GM18511 (cell line): ENCODE data around the gene ARHGAP26.
"Not testable (repeated sequence)": the region's sequence is repeated elsewhere in the genome, so short reads cannot be mapped to it uniquely, and the experiment has no call there.

Experiments
- ATAC-seq: cut with Tn5 transposase; IDR thresholded peaks from one replicate; pipeline ENCODE4 v1.9.1; 2021; ENCODE audit warnings: mild to moderate bottlenecking, moderate library complexity; ENCODE audit not compliant: unreplicated experiment

Gene ARHGAP26

DNA sequence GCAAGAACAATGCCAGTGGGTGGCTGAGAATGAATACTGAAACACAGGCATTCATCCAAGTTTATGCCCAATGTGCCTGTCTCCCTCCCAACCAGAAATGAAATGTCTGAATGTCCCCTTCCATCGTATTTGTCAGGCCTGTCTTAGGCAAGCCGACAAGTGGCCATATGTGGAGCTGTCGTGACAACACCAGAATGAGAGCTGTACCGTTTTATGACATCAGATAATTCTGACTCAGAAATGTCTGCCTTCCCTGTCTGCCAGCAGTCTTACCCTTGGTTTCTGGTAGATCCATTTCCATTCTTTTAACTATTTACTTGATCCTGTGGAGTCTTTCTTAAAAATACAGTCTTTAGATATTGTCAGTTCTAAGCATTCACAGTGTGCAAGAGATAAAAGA is 421.5 kb downstream of the ARHGAP26 start:
- no peak for ATAC-seq

DNA sequence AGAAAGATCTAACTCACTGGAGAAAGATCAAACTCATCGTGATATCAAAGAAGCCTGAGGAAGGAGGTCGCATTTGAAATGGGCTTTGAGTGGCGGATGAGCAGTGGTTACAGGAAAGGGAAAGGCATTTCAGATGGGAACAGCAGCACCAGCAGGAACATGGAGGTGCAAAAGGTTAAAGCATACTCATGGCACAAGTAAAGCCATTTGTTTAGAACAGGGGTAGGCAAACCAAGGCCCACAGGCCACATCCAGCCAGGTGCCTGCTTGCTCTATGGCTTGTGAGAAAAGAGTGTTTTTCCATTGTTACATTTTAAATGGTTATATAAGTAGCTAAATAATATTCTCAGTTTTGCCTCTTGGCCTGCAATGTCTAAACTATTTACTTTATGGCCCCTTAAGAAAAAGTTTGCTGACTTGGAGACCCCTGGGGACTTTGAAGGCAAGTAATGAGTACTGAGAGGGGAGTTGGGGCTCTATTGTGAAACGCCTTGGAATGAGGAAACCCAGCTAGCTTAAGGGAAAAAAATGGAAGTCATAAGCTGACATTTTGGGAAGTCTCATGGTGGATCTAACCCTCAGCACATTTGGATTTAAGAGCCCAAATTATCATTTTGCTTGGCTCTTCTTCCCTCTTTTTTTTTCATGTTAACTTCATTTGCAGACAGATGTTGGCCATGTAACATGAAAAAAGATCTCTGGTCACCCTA is 422.2 kb downstream of the ARHGAP26 start:
- no peak for ATAC-seq

DNA sequence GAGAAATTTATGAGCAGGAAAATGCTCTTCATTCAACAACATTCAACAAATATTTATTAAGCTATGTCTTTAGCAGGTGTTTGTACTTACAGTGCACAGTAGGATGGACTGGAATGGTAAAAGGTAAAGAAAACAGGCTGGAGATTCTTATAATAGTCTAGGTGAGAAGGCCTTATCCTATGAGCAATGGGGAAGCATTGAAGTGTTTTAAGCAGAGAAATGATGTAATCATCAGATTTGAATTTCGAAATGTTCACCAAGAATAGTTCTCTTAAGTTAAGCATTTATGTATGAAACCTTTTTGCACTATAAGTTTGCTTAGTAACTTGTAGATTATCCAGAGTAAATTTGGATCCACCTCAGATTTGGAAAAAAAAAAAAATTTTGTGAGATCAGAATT is 424.0 kb downstream of the ARHGAP26 start:
- no peak for ATAC-seq

DNA sequence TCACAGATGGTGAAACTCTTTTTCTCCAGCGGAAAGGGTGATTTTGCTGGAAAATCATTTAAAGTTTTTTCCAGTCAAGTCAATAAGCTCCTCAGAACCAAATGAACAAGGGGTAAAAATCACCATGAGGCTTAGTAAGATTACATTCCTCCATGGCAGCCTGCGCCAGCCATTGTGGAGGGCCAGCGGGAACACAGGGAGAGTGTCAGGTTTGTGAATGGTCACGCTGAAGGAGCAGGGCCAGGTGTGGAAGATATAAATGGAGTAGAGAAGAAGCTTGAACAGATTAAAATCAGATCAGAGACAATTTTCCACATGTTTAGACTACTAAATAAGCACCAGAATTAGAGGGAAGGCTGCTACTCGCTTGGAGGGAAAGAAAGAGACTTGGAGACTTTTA is 424.5 kb downstream of the ARHGAP26 start:
- ATAC-seq: no peak

DNA sequence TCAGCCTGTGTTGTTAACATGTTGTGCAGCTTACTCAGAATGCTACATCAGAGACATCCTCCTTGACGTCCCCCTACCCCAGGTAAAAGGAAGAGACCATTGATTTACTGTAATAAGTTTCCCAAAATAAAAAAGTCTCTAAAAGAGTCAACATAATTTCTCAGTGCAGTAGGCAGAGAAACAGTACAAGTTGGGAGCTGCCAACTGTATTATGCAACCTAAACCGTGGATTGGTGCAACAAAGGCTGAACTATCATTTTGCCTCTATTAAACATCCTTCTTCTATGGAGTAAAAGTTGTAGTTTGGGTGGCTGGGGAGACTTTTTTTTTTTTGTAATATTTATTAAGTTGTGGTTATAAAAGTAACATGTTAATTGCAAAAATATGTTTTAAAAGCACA is 425.3 kb downstream of the ARHGAP26 start:
- ATAC-seq: no peak

DNA sequence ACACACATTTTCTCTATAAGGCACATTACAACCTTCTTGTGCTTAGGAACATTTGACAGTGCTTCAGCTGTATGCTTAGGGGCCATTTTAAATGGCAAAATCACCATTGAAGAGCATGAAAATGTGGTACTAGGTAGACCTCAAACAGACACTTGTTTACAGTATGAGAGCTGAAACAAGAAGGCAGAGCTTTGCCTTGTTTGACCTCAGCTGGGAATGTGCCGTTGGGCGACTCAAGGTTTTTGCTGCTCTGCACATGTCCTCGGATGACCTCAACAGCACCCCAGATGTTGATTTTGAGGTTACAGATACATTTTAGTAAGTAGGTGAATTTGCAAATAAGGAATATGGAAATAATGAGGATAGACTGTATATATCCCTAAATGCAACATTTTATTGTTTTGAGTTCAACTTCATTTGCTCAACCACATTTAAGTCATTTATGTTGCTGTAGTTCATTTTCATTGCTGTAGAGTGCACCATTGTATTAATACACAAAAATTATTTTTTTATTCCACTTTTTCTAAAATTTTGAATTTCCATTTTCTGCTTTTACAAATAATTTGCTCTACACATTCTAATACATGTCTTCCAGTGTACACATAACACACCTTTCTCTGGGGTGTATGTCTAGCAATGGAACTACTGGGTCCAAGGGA is 426.6 kb downstream of the ARHGAP26 start:
- ATAC-seq: no peak

DNA sequence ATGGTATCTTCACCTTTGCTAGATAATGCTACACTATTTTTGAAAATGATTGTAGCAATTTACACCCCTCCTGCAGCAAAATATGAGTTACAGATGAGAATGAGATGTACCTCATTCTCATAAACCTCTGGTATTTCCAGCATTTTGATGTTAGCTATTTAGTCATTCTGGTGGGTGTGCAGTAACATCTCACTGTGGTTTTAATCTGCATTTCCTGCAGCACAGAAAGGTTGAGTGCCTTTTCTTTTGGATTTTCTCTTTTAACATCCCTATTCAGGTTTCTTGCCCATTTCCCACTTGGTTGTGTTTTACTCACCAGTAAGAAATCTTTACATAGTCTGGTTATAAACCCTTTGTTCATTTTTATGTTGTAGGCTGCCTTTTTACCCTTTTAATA is 427.1 kb downstream of the ARHGAP26 start:
- no peak for ATAC-seq

DNA sequence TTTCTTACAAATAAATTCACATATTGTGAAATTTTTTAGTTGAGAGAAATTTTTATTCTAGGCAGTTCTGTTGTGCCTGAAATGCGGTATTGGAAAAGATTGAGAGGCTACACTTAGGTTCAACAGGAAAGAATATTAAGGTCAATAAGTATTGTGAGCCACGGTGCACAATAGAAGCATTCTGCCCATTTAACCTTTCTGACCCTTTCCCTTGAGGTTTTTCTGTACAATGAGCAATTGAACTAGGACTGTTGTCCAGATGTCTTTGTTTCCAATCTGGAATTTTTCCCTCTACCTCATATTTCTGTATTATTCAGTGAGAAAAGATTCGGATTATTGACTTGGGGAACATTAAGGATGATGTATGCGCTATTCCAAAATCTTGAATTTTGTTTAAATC is 428.2 kb downstream of the ARHGAP26 start:
- no peak for ATAC-seq

DNA sequence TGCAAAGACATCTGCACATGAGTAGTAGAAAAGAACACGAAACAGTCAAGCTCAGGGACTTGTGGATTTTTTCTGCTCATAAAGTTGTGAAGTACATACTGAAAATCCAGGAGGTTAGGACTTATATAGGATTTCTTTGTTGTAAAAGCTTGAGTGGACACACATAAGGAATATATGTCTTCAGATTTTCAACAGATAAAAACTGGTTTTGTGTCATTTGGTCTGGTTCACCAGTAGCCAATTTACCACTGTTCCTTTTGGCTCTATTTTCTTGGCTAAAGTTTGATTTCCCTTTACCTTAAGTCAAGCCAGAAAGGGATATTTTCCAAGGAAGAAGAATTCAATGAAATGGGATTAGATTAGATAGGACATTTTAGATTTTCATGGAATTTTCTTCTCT is 429.0 kb downstream of the ARHGAP26 start:
- ATAC-seq: no peak

DNA sequence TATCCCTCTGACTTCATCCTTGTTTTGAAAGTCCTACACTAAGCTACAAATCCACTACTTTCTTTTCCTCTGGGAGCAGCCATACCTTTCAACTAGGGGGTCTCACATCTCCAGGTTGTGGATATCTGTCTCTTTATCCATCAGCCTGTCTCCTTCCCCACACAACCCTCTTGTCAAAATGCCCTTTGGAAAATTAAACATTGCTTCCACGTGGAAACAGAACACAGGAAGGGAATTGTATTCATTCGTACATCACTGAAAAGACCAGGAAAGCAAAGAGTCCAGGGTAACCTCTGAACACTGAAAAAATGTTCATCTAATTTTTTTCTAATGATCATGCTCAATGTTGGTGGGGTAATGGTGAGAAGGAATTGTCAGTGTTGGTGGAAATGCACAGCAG is 429.7 kb downstream of the ARHGAP26 start:
- ATAC-seq: no peak

DNA sequence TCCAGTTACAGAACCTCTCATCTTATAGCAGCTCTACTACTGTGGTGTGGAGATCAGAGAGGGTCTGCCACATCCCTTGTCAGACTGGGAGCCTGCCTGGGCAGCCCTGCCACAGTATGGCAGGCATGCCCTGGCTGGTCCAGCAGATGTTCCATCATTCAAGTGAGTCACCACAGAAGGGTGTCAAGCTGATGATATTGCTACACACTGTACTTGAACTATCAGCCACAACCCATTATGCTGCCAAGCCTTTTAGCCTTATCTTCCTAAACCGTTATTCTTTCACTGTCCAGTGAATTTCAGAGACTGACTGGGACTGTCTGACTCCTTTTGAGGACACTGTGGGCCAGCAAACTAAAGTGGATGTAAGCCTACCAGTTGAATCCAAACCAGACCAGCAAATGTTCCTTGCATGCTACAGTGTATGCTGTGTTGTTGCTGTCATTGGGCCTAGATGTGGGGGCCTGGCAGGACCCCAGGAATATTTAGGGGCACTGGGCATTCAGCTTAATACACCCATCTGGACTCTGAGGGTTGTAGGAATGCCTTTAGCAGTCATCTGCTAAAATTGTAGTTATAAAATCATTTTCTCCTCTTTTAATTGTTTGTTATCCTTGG is 430.7 kb downstream of the ARHGAP26 start:
- peak; percentile 67 for ATAC-seq

DNA sequence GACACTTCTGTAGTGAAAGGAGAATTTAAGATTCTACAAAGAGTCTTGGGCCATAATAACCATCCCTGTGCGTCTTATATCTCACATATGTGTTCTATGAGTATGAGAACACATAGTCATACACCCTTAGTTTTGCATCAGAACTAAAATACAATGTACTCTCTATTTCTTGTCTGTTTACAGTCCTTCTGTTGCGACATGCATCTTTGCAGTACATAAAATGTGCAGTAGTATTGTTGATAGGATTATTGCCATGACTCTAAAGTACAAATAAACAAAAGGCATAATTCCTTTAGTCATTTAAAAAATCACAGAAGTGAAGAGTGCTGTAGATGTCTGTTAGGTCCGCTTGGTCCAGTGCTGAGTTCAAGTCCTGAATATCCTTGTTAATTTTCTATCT is 431.4 kb downstream of the ARHGAP26 start:
- ATAC-seq: no peak

DNA sequence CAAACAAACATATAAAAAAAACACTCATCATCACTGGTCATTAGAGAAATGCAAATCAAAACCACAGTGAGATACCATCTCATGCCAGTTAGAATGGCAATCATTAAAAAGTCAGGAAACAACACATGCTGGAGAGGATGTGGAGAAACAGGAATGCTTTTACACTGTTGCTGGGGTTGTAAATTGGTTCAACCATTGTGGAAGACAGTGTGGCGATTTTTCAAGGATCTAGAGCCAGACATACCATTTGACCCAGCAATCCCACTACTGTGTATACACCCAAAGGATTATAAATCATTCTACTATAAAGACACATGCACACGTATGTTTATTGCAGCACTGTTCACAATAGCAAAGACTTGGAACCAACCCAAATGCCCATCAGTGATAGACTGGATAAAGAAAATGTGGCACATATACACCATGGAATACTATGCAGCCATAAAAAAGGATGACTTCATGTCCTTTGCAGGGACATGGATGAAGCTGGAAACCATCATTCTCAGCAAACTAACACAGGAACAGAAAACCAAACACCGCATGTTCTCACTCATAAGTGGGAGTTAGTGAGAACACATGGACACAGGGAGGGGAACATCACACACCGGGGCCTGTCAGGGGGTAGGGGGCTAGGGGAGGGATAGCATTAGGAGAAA is 433.3 kb downstream of the ARHGAP26 start:
- not testable (repeated sequence) for ATAC-seq

DNA sequence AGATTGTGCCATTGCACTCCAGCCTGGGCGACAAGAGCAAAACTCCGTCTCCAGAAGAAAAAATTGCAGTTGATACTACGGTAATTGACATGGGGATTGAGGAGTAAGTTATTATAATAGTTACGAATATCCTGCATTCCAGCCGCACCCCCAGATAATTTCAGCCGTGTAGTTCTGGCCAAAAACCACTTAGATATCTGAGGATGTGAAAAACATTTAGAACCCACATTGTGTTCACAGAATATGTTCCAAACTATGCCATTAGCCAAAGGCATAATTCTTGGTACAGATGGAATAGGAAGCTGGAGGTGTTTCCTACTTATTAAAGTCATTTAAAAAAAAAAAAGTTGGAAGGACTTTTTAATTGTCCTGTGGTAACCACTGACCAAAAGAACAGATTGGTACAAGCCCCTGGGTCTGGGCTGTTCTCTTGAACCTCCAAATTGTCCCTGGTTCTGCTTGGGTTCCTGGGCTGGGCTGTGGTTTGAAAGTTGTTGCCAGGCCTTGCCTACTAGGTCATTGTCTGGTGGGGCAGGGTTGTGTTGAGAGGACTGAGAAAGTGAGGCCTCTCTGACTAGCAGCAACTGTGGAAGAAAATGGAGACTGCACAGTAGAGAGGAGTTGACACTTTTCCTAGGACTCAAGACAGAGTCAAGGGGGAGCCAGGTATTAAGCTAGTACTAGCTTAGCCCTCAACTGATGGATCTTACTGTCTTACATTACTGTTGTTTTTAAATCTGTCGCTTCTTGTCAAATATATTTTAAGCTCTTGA is 434.5 kb downstream of the ARHGAP26 start:
- no peak for ATAC-seq

DNA sequence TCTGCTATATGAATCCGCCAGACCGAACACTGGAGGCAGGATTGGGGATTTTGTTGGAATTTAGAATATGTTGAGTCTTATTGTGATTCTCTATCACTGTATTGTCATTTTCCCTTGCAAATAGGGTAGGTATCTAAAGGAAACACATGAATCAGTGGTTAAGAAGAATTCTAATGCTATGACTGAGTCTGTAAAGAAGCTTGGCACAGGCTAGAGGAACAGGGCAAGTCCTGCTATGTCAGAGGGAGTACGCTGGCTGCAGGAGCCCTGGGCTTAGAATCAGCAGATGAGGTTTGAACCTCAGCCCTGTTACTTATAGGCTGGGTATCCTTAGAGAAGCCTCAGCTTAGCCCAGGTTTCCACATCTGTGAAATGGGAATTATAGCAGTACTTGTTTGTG is 435.2 kb downstream of the ARHGAP26 start:
- ATAC-seq: no peak

DNA sequence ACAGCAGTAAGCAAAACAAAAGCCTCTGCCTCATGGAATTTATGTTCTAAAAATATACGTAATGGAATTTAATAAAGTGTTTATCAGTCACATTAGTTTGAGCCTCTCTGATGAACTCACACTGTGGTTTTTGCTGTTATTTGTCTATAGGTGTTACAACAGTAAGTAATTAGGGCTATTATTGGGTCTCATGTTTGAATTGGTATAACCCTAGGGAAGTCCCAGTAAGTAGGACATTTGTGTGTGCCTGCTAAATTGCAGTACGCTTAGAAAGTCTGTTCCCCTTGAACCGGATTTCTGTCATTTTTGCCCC is 435.7 kb downstream of the ARHGAP26 start:
- ATAC-seq: peak; percentile 40

DNA sequence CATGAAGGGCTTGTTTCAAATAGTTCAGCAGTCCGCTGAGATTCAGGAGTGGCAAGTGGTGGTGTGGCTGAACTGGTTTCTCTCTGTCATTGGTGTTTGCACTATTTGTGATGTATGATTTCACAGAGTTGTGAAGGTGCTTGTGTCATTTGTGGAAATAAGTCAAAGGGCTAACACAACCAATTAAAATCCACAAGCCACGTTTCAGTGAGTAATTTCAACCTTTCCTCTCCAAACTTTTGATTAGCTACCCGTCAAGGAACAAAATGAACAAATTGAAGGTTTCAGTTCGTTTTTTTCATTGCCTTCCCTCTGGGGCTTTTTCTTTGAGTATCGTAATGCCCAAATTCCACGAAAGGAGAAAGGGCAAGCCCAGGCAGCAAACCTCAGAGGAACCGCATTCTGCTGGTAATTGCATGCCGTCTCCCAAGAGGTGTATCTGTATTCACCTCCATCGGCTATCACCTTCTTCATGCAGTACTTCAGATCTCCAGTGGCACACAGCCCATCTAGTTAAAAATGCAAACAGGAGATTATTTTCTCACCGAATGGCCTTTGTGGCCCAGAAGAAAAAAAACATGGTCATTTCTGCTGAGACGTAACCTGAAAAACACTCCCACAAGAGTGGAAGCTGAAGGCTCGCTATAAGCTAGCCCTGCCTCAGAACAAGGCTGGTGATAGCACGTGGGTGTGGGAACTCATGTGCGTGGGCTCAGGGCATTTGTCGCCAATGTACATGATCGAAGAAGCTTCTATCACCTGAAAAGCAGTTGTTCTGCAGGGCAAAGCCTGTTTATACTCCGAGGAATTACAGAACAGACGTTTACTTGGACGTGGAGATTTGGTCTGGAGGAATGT is 436.2 kb downstream of the ARHGAP26 start:
- peak; percentile 60 for ATAC-seq

DNA sequence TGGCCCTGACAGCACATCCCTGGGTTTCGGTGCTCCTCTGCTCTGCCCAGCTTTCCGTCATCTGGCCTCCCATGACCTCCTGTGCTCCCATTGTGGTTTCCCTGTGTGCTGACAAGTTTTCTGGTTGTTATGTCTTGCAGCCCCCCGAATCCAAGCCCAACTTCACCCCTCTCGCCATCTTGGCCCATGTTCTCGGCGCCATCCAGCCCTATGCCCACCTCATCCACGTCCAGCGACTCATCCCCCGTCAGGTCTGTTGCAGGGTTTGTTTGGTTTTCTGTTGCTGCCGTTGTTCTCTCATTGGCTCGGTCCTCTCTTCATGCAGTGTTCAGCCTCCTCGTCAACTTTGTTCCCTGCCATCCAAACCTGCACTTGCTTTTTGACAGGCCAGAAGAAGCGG is 436.9 kb downstream of the ARHGAP26 start:
- no peak for ATAC-seq

DNA sequence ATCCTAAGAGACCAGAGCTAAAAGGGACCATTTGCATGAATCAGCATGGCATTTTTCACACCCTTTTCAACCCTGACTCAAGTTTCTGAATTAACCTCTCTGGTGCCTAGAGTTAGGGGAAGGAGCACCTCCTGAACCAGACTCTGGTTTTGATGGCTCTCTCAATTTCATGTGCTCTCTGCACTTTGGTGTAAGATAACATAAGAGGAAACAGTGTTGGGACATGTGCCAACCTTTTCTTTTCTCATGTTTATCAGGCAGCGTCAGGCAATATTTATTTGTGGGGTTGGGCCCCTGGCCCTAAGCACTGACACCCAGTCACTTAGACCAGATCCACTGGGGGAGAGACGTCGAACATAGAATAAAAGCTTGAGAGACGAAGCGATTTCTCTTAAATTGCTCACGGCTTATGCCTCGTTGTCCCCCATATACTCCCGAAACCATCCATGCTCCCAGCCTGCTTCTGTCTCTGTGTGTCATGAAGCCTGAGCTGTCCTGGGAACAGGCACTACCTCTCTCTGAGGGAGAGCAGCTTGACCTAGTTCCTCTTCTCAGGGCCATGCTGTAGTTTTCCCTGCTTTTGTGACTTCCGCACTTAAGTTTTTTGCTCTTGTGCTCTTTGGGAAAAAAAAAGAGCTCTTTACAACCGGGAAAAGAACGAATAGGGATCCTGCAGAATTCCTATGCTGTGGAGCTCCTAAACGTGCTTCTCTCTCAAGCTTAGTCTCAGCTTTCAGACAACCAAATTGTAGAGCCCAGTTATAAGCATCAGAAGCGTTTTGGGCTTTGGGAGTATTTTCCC is 437.6 kb downstream of the ARHGAP26 start:
- ATAC-seq: no peak

DNA sequence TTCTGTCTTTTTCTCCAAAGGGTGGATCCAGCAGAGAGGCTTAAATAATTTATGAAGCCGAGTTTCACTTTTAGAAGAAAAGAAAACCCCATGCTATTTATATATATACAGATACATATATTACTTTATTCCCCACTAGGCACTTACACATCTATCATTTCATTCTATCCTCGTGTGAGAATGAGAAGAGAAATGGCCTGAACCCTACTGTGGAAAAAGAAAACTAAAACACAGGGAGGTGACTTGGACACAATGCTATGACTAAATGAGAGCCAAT is 438.1 kb downstream of the ARHGAP26 start:
- no peak for ATAC-seq
